Measurements from ENCODE around the gene RAB11FIP3. TPM values are rescaled to one million over a fixed set of nuclear protein-coding genes. Genes with fewer than 3 reads are reported as not detected.
A peak's percentile ranks its signal among the peaks of the same experiment; 100 is the strongest.

Gene RAB11FIP3
- total and polyA plus RNA-seq, 9 of the 15 experiments (the other 6 are each of a cell fraction or from before 2014, with no cell fraction given): 0.46 to 13.1 (median 4.3) TPM

GRCh38 chr16:533391-534123, 108.1 kb downstream of the RAB11FIP3 start:
- FAIRE-seq (no peak), ATAC-seq (no peak), DNase-seq (ENCODE audit: extremely low read depth in 1 of 4, low spot score in 3 of 4) (no peak)
- peak; percentile 42; the same call in 1 of the 2 replicates for TF ChIP-seq RBFOX2 (IDR thresholded peaks at IDR 0.05; ENCODE audit: low read depth, low read length)
- TF ChIP-seq, protein P1, sequence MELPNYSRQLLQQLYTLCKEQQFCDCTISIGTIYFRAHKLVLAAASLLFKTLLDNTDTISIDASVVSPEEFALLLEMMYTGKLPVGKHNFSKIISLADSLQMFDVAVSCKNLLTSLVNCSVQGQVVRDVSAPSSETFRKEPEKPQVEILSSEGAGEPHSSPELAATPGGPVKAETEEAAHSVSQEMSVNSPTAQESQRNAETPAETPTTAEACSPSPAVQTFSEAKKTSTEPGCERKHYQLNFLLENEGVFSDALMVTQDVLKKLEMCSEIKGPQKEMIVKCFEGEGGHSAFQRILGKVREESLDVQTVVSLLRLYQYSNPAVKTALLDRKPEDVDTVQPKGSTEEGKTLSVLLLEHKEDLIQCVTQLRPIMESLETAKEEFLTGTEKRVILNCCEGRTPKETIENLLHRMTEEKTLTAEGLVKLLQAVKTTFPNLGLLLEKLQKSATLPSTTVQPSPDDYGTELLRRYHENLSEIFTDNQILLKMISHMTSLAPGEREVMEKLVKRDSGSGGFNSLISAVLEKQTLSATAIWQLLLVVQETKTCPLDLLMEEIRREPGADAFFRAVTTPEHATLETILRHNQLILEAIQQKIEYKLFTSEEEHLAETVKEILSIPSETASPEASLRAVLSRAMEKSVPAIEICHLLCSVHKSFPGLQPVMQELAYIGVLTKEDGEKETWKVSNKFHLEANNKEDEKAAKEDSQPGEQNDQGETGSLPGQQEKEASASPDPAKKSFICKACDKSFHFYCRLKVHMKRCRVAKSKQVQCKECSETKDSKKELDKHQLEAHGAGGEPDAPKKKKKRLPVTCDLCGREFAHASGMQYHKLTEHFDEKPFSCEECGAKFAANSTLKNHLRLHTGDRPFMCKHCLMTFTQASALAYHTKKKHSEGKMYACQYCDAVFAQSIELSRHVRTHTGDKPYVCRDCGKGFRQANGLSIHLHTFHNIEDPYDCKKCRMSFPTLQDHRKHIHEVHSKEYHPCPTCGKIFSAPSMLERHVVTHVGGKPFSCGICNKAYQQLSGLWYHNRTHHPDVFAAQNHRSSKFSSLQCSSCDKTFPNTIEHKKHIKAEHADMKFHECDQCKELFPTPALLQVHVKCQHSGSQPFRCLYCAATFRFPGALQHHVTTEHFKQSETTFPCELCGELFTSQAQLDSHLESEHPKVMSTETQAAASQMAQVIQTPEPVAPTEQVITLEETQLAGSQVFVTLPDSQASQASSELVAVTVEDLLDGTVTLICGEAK (IDR thresholded peaks at IDR 0.05): no peak
- TF ChIP-seq, protein P1 (CRISPR knock-in tag; IDR thresholded peaks at IDR 0.05): no peak
- TF ChIP-seq HNRNPL (IDR thresholded peaks at IDR 0.05; ENCODE audit: low read depth, low read length): peak; percentile 39; the same call in 1 of the 2 replicates
- no peak for TF ChIP-seq FOXP1 (CRISPR knock-in tag; IDR thresholded peaks at IDR 0.05)
- peak; percentile 39 for TF ChIP-seq POLR2G (IDR thresholded peaks at IDR 0.05; ENCODE audit: low read depth, low read length)
- in situ Hi-C loops (cut with MboI): no loop called here
- no peak overlapping the region for H3K4me3 ChIP-seq
- H3K36me3 ChIP-seq (ENCODE audit: control insufficient read depth, insufficient read depth, low read length): peaks cover 67% of the 10 kb centered on the region; the same call in 1 of the 3 replicates
- H3K9me3 ChIP-seq (replicated peaks; ENCODE audit: control insufficient read depth, insufficient read depth, low read depth, low read length): no peaks in the 10 kb centered on the region
- peaks cover 96% of the 10 kb centered on the region for H3K79me2 ChIP-seq (ENCODE audit: control insufficient read depth, insufficient read depth, low read length)
- no peak overlapping the region for H3K4me2 ChIP-seq (ENCODE audit: insufficient read depth, low read length)
- peaks cover 15% of the 10 kb centered on the region for H3K9me1 ChIP-seq (ENCODE audit: control insufficient read depth, insufficient read depth, low read length)
- ChIA-PET POLR2A (interaction anchor here (0.5 to 1.0 kb wide), 2 partner anchors 9 to 142 kb away, joined by 3 to 4 read pairs; partner anchors contain the start of gene RHBDL1), CTCF (ENCODE audit: low intra/inter-chr PET ratio) (no interaction called here)
- H3K27ac ChIP-seq (ENCODE audit: extremely low read depth, low read depth, low read length): no peak overlapping the region
- H2AFZ ChIP-seq (ENCODE audit: low read depth, low read length): no peak overlapping the region
- WGBS (ENCODE audit: insufficient coverage, low coverage, missing lambda C conversion rate): 81% methylated on average over 27 of the region's 30 CpGs
- no peaks in the 10 kb centered on the region for H3K27me3 ChIP-seq (ENCODE audit: control insufficient read depth in 2 of 2, insufficient read depth in 2 of 2, low read length in 2 of 2)
- H4K20me1 ChIP-seq (replicated peaks; ENCODE audit: control insufficient read depth, insufficient read depth, low read length): peaks cover 16% of the 10 kb centered on the region
- intact Hi-C loops (cut with micrococcal nuclease): no loop called here
- H3K4me1 ChIP-seq (replicated peaks in 1 of 2; ENCODE audit: control insufficient read depth in 2 of 2, insufficient read depth in 2 of 2, low read length in 2 of 2): peaks cover 12 to 82% of the 10 kb centered on the region in 2 experiments
- no TSS peak for BruUV-seq (replicated peaks)
- H3K9ac ChIP-seq (ENCODE audit: insufficient read depth in 1 of 2, low read depth in 2 of 2, low read length in 2 of 2): peak overlapping the region in 1 of 2 experiments; percentile 55; a peak in 1 of 4 replicates

All from K562 (cell line).